Body of pancreas (tissue), 4 donors: Measurements from ENCODE around the gene RBM23.

Source experiments
- POLR2A ChIP-seq, 3 donors: fragments of 450-650 bp; IDR thresholded peaks; one replicate each; pipeline ENCODE4 v1.6.1; 2016; ENCODE audit warnings: antibody characterized with exemption in 3 of 3, mild to moderate bottlenecking in 2 of 3
- TF ChIP-seq, protein P1 (sequence below), 7 experiments: fragments of 450-650 bp in 4 of 7; fragments of 200-600 bp in 3 of 7; sonication (generic) in 3 of 7; IDR thresholded peaks; one replicate each; pipeline ENCODE4 v1.5.1; 2016 to 2019; ENCODE audit warnings: antibody characterized with exemption in 7 of 7

- TF ChIP-seq, protein P1, sequence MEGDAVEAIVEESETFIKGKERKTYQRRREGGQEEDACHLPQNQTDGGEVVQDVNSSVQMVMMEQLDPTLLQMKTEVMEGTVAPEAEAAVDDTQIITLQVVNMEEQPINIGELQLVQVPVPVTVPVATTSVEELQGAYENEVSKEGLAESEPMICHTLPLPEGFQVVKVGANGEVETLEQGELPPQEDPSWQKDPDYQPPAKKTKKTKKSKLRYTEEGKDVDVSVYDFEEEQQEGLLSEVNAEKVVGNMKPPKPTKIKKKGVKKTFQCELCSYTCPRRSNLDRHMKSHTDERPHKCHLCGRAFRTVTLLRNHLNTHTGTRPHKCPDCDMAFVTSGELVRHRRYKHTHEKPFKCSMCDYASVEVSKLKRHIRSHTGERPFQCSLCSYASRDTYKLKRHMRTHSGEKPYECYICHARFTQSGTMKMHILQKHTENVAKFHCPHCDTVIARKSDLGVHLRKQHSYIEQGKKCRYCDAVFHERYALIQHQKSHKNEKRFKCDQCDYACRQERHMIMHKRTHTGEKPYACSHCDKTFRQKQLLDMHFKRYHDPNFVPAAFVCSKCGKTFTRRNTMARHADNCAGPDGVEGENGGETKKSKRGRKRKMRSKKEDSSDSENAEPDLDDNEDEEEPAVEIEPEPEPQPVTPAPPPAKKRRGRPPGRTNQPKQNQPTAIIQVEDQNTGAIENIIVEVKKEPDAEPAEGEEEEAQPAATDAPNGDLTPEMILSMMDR (IDR thresholded peaks at IDR 0.05) = no peak
- TF ChIP-seq POLR2A (IDR thresholded peaks at IDR 0.05) = no peak
Measured at GRCh38 chr14:22897357-22897756, 21.6 kb downstream of the RBM23 start.
